ENCODE data around the gene LARP1B. TPM values are rescaled to one million over a fixed set of nuclear protein-coding genes. Genes with fewer than 3 reads are reported as not detected.

Gene LARP1B
- total RNA-seq, 1 experiment from 2014 or later, result 31.1 TPM

GRCh38 chr4:128177498-128177897 is 116.4 kb downstream of the LARP1B start:
- H2AFZ ChIP-seq (ENCODE audit: low read depth, low read length, poor library complexity, severe bottlenecking), result no peak overlapping the region
- H3K79me2 ChIP-seq (ENCODE audit: insufficient read depth, low read length), result no peaks in the 10 kb centered on the region
- intact Hi-C loops (cut with micrococcal nuclease), result no loop called here
- H3K27ac ChIP-seq (ENCODE audit: low read depth, low read length), result no peak overlapping the region
- TF ChIP-seq POLR2AphosphoS5 (IDR thresholded peaks at IDR 0.05; ENCODE audit: low read depth, low read length) (no peak), YY1 (IDR thresholded peaks at IDR 0.05; ENCODE audit: extremely low read depth, insufficient replicate concordance, low read depth, low read length) (no peak), CBX3 (IDR thresholded peaks at IDR 0.05; ENCODE audit: low read depth) (no peak), ATF3 (IDR thresholded peaks at IDR 0.05) (no peak), TCF7L2 (IDR thresholded peaks at IDR 0.05; ENCODE audit: borderline replicate concordance, extremely low read depth, insufficient read depth, insufficient read length) (no peak), SP1 (IDR thresholded peaks at IDR 0.05; ENCODE audit: low read depth) (no peak), CTCF (IDR thresholded peaks at IDR 0.05 in 2 of 3, conservative IDR thresholded peaks at IDR 0.05 in 1 of 3; ENCODE audit: borderline replicate concordance in 1 of 3, insufficient read depth in 1 of 3, low read depth in 2 of 3, low read length in 2 of 3) (no peak), EGR1 (IDR thresholded peaks at IDR 0.05; ENCODE audit: low read depth) (no peak), ZNF274 (IDR thresholded peaks at IDR 0.05; ENCODE audit: low read depth, low read length) (no peak), ZBTB33 (IDR thresholded peaks at IDR 0.05; ENCODE audit: extremely low read depth, insufficient replicate concordance, low read length) (no peak), SIN3A (IDR thresholded peaks at IDR 0.05; ENCODE audit: low read depth) (no peak), FOSL1 (IDR thresholded peaks at IDR 0.05; ENCODE audit: low read depth) (no peak), POLR2A (IDR thresholded peaks at IDR 0.05; ENCODE audit: borderline replicate concordance, extremely low read depth, insufficient read depth, insufficient read length) (no peak)
- H3K4me3 ChIP-seq (replicated peaks in 1 of 2; ENCODE audit: low read depth in 1 of 2, low read length in 2 of 2), result no peak overlapping the region
- H3K36me3 ChIP-seq (ENCODE audit: control insufficient read depth in 1 of 2, insufficient read depth in 2 of 2, low read length in 2 of 2), result no peaks in the 10 kb centered on the region
- no peak overlapping the region for H3K9ac ChIP-seq (ENCODE audit: low read length)
- RAD21 ChIA-PET (ENCODE audit: low non-redundant PET in 1 of 2, low total read pairs in 2 of 2, uncharacterized antibody in 2 of 2, unreplicated experiment in 2 of 2), result no interaction called here
- no peaks in the 10 kb centered on the region for H3K9me3 ChIP-seq (ENCODE audit: control insufficient read depth in 1 of 2, insufficient read depth in 1 of 2, low read depth in 1 of 2, low read length in 2 of 2)
- CTCF ChIA-PET, result no interaction called here
- no peaks in the 10 kb centered on the region for H3K9me2 ChIP-seq (ENCODE audit: insufficient read depth)
- POLR2A ChIA-PET, result no interaction called here
- no peaks in the 10 kb centered on the region for H3K4me1 ChIP-seq (ENCODE audit: control insufficient read depth in 1 of 2, insufficient read depth in 2 of 2, low read length in 2 of 2)
- no peaks in the 10 kb centered on the region for H4K20me1 ChIP-seq (ENCODE audit: insufficient read depth)
- BruUV-seq (replicated peaks), result no TSS peak
- ATAC-seq, result no peak
- DNase-seq (ENCODE audit: low read depth, low spot score), result no peak
- H3K27me3 ChIP-seq (ENCODE audit: insufficient read depth, low read length), result no peaks in the 10 kb centered on the region
- no peak overlapping the region for H3K4me2 ChIP-seq (ENCODE audit: low read length)
